H1 (cell line): ENCODE data around the gene C19orf47. TPM values are rescaled to one million over a fixed set of nuclear protein-coding genes. Genes with fewer than 3 reads are reported as not detected.
A peak's percentile ranks its signal among the peaks of the same experiment; 100 is the strongest.

Experiments
- ATF3 ChIP-seq: IDR thresholded peaks from 2 replicates; pipeline ENCODE4 v1.6.1; 2011; ENCODE audit warnings: low read depth, mild to moderate bottlenecking, low read length; ENCODE audit not compliant: insufficient read depth
- BCL11A ChIP-seq, 2 experiments: IDR thresholded peaks; one replicate each; pipeline ENCODE4 v1.6.1; 2011; ENCODE audit warnings: low read depth in 2 of 2, low read length in 2 of 2, mild to moderate bottlenecking in 2 of 2
- CBX5 ChIP-seq: fragments of 300-800, 300-1000 bp; sonication (generic); IDR thresholded peaks from 2 replicates; pipeline ENCODE4 v1.7.1; 2016; ENCODE audit warnings: antibody characterized with exemption, low read length, low read depth
- CTCF ChIP-seq, 3 experiments: IDR thresholded peaks; 1 replicate in 2 of 3; 2 replicates in 1 of 3; pipeline versions ENCODE4 v1.5.1 to v1.6.1; 2011; ENCODE audit warnings: low read length in 3 of 3, mild to moderate bottlenecking in 3 of 3, inconsistent platforms in 2 of 3, low read depth in 1 of 3, moderate library complexity in 1 of 3; ENCODE audit not compliant: insufficient read depth in 1 of 3; ENCODE audit errors: control extremely low read depth in 1 of 3
- EZH2 ChIP-seq: fragments of 200-600 bp; sonication (generic); IDR thresholded peaks from 2 replicates; pipeline ENCODE4 v1.7.1; 2012; ENCODE audit warnings: low read depth, mild to moderate bottlenecking, moderate library complexity, low read length, inconsistent platforms; ENCODE audit not compliant: severe bottlenecking
- JUN ChIP-seq: IDR thresholded peaks from 2 replicates; pipeline ENCODE4 v1.6.1; 2011; ENCODE audit warnings: low read depth, mild to moderate bottlenecking, improper control_type of control experiment, low read length
- KDM5A ChIP-seq: fragments of 200-600 bp; IDR thresholded peaks from 2 replicates; pipeline ENCODE4 v1.7.1; 2012; ENCODE audit warnings: mild to moderate bottlenecking, low read length, inconsistent platforms, mixed read lengths
- MAFK ChIP-seq: IDR thresholded peaks from 2 replicates; pipeline ENCODE4 v1.6.1; 2012; ENCODE audit warnings: low read depth, mild to moderate bottlenecking, improper control_type of control experiment, low read length
- PHF8 ChIP-seq: fragments of 200-600 bp; sonication (generic); conservative IDR thresholded peaks from 2 replicates; pipeline ENCODE4 v1.7.1; 2012; ENCODE audit warnings: low read depth, mild to moderate bottlenecking, inconsistent platforms, low read length, moderate library complexity
- POLR2A ChIP-seq, 2 experiments: IDR thresholded peaks; 1 replicate in 1 of 2; 2 replicates in 1 of 2; pipeline ENCODE4 v1.6.1; 2011; ENCODE audit warnings: low read depth in 2 of 2, low read length in 2 of 2, mild to moderate bottlenecking in 2 of 2; ENCODE audit errors: control extremely low read depth in 1 of 2
- POLR2AphosphoS5 ChIP-seq: IDR thresholded peaks from 2 replicates; pipeline ENCODE4 v1.6.1; 2011; ENCODE audit warnings: low read depth, low read length
- POU5F1 ChIP-seq: IDR thresholded peaks from 2 replicates; pipeline ENCODE4 v1.6.1; 2011; ENCODE audit warnings: low read depth, mild to moderate bottlenecking, low read length, moderate library complexity
- RBBP5 ChIP-seq: IDR thresholded peaks from 2 replicates; pipeline ENCODE4 v1.7.1; 2012; ENCODE audit warnings: low read depth, mild to moderate bottlenecking, inconsistent platforms, low read length, moderate library complexity, borderline replicate concordance
- SIX5 ChIP-seq: IDR thresholded peaks from 2 replicates; pipeline ENCODE4 v1.6.1; 2011; ENCODE audit warnings: mild to moderate bottlenecking, low read depth, low read length
- SP4 ChIP-seq: IDR thresholded peaks from 2 replicates; pipeline ENCODE4 v1.6.1; 2012; ENCODE audit warnings: low read length, inconsistent platforms
- SUZ12 ChIP-seq: fragments of 200-600 bp; sonication (generic); IDR thresholded peaks from 2 replicates; pipeline ENCODE4 v1.6.1; 2012; ENCODE audit warnings: mild to moderate bottlenecking, inconsistent platforms, low read length, moderate library complexity, mixed read lengths
- TBP ChIP-seq: IDR thresholded peaks from 2 replicates; pipeline ENCODE4 v1.6.1; 2011; ENCODE audit warnings: low read depth, low read length, improper control_type of control experiment
- polyA plus RNA-seq, 7 experiments: library from polyadenylated mRNA; depleted of rRNA in 3 of 7; stranded (reverse) in 5 of 7; unstranded in 2 of 7; fragments of >200 nt in 5 of 7; fragments of 200-250 nt in 2 of 7; gene quantifications; 1 replicate in 5 of 7; 2 replicates in 1 of 7; 4 replicates in 1 of 7; pipeline versions ENCODE4 v1.2.1 to v1.2.3, GENCODE V29; 2011 to 2013; ENCODE audit warnings: missing spikeins in 2 of 7, mixed read lengths in 2 of 7
- total RNA-seq: library from RNA; stranded (reverse); fragmentation: NEBNext Ultra II Directional; extraction: Animal tissue kit (Norgen Biotek cat#: 25700); gene quantifications from 2 replicates; pipeline ENCODE4 v1.2.1, GENCODE V29; 2021
- TF ChIP-seq, protein P1 (sequence below): IDR thresholded peaks from 2 replicates; pipeline ENCODE4 v1.6.1; 2011; ENCODE audit warnings: low read length, improper control_type of control experiment

C19orf47 gene
- total and polyA plus RNA-seq, 2 of the 8 experiments (the other 6 are each of a cell fraction or from before 2014, with no cell fraction given) = 17.8 to 27.3 TPM

DNA sequence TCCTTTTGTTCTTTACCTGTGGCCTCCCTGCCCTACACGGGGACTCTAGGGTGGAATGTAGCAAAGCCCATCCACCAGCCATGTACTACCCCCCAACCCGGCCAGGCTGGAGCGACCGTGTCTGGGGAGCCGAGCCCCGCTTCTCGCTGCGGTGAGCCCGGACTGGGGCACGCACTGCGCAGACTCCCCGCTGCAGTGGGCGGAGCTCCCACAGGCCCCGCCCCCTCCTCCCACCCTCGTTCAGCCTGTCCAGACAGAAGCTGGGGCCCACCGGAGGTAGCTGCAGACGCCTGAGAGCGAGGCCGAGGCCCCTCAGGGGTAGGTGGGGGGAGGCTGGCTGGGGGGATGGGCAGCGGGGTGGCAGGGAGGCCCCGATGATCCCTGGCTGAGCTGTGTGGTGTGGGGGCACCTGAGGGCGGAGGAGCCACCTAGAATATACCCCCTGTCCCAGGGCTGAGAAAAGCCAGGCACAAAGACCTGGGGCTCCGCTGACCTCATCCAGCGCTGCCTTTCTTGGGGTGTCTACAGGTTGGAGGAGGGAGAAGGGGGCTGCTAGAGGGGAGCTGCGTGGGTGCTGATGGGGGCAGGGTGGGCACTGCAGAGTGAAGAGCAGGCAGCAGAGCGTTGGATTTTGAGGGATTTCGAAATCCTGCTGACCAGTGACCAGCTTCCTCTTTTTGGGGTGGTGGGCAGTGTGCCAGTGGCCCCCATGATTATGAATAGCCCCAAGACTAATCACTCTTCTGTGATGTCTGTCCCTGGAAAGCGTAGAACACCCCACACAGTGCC lies 17.6 kb upstream of the C19orf47 start (continued):
- TF ChIP-seq JUN (no peak), POLR2AphosphoS5 (0 out of 2 replicates have a peak, but pooled peaks have one; percentile 17), CTCF (IDR thresholded peaks at IDR 0.05; ENCODE audit: control extremely low read depth in 1 of 3, insufficient read depth in 1 of 3, low read depth in 1 of 3, low read length in 3 of 3) (no peak), SIX5 (no peak), TBP (no peak), POLR2A (IDR thresholded peaks at IDR 0.05; ENCODE audit: control extremely low read depth in 1 of 2, low read depth in 2 of 2, low read length in 2 of 2) (no peak; a peak in 1 of 3 replicates), BCL11A (IDR thresholded peaks at IDR 0.05; ENCODE audit: low read depth in 2 of 2, low read length in 2 of 2) (no peak), POU5F1 (no peak), KDM5A (no peak), EZH2 (no peak), CBX5 (no peak), RBBP5 (no peak), ATF3 (no peak), SP4 (no peak), PHF8 (0 out of 2 replicates have a peak, but pooled peaks have one; percentile 30), SUZ12 (no peak), MAFK (no peak)
- TF ChIP-seq, protein P1, sequence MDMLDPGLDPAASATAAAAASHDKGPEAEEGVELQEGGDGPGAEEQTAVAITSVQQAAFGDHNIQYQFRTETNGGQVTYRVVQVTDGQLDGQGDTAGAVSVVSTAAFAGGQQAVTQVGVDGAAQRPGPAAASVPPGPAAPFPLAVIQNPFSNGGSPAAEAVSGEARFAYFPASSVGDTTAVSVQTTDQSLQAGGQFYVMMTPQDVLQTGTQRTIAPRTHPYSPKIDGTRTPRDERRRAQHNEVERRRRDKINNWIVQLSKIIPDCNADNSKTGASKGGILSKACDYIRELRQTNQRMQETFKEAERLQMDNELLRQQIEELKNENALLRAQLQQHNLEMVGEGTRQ = no peak
